Myocyte (in vitro differentiated cells): ENCODE measurements around the gene COQ2. TPM values are rescaled to one million over a fixed set of nuclear protein-coding genes. Genes with fewer than 3 reads are reported as not detected.
"Not testable (repeated sequence)": the region's sequence is repeated elsewhere in the genome, so short reads cannot be mapped to it uniquely, and the experiment has no call there.

Experiments used
- DNase-seq: peaks from one replicate; pipeline ENCODE4 v3.0.0-alpha.2; 2012; ENCODE audit warnings: low read depth
- total RNA-seq: library from RNA; depleted of rRNA; stranded (reverse); fragments of >200 nt; gene quantifications from 2 replicates; pipeline ENCODE4 v1.2.3, GENCODE V29; 2014

Gene COQ2
- total RNA-seq, 1 donor from 2014 or later: 13.8 TPM

- no peak for DNase-seq
Measured at GRCh38 chr4:83250687-83251446, 33.7 kb downstream of the COQ2 start.

GRCh38 chr4:83248486-83248885 lies 36.1 kb downstream of the COQ2 start:
- DNase-seq: no peak

GRCh38 chr4:83247415-83248357 lies 36.9 kb downstream of the COQ2 start:
- DNase-seq: no peak

- no peak for DNase-seq
Measured at GRCh38 chr4:83241132-83241531, 43.5 kb downstream of the COQ2 start.

GRCh38 chr4:83240379-83240875 lies 44.2 kb downstream of the COQ2 start:
- no peak for DNase-seq

GRCh38 chr4:83238393-83239248 lies 46.0 kb downstream of the COQ2 start:
- DNase-seq: no peak

GRCh38 chr4:83237591-83237990 lies 47.0 kb downstream of the COQ2 start:
- DNase-seq: no peak

- DNase-seq: not testable (repeated sequence)
Measured at GRCh38 chr4:83235645-83236133, 48.9 kb downstream of the COQ2 start.

GRCh38 chr4:83234902-83235644 lies 49.5 kb downstream of the COQ2 start:
- DNase-seq: no peak

- DNase-seq: not testable (repeated sequence)
Measured at GRCh38 chr4:83234387-83234786, 50.2 kb downstream of the COQ2 start.

- no peak for DNase-seq
Measured at GRCh38 chr4:83232082-83232481, 52.5 kb downstream of the COQ2 start.

- DNase-seq: no peak
Measured at GRCh38 chr4:83231620-83232076, 53.0 kb downstream of the COQ2 start.

GRCh38 chr4:83230928-83231327 lies 53.7 kb downstream of the COQ2 start:
- no peak for DNase-seq

GRCh38 chr4:83229791-83230190 lies 54.8 kb downstream of the COQ2 start:
- DNase-seq: no peak

- no peak for DNase-seq
Measured at GRCh38 chr4:83228231-83228630, 56.4 kb downstream of the COQ2 start.

GRCh38 chr4:83224502-83225197 lies 59.9 kb downstream of the COQ2 start:
- DNase-seq: no peak

GRCh38 chr4:83223781-83224180 lies 60.8 kb downstream of the COQ2 start:
- DNase-seq: peak; percentile 14

GRCh38 chr4:83221897-83222441 lies 62.6 kb downstream of the COQ2 start:
- DNase-seq: no peak
